T-cell (primary cell): Measurements from ENCODE around the gene TMEM161A. TPM values are rescaled to one million over a fixed set of nuclear protein-coding genes. Genes with fewer than 3 reads are reported as not detected.

ENCODE experiments used
- ATAC-seq, 4 experiments: fragments of 200-7000 bp in 3 of 4; fragments of 150-1000 bp in 1 of 4; cut with Tn5 transposase; replicated peaks in 1 of 4; 1 replicate in 3 of 4; 2 replicates in 1 of 4; pipeline ENCODE4 v1.10.0; 2021; ENCODE audit warnings: moderate library complexity in 3 of 4, mild to moderate bottlenecking in 2 of 4, moderate number of reproducible peaks in 1 of 4
- CTCF ChIA-PET, 2 donors: fragments of 300-600 bp; sonication (Branson Sonifier 250); formaldehyde crosslinking; loops; one replicate each; lab custom pipeline; 2022; ENCODE audit warnings: antibody characterized with exemption in 2 of 2; lab: Charles Lee
- POLR2A ChIA-PET, 2 donors: fragments of 300-600 bp; sonication (Branson Sonifier 250); formaldehyde crosslinking; loops; one replicate each; lab custom pipeline; 2022; ENCODE audit warnings: antibody characterized with exemption in 2 of 2; lab: Charles Lee
- DNase-seq, 35 experiments: peaks; one replicate each; pipeline versions ENCODE4 v3.0.0 to v3.0.0-alpha.2; 2013 to 2023
- H3K27ac ChIP-seq: one replicate; pipeline ENCODE4 v1.5.1; 2013; ENCODE audit warnings: low read length
- H3K27me3 ChIP-seq, 2 experiments: replicated peaks in 1 of 2; 1 replicate in 1 of 2; 2 replicates in 1 of 2; pipeline versions ENCODE4 v1.6.1 to v1.7.0; 2013; ENCODE audit warnings: low read length in 1 of 2, mixed read lengths in 1 of 2; ENCODE audit not compliant: control insufficient read depth in 2 of 2, insufficient read depth in 2 of 2; ENCODE audit errors: extremely low read depth in 1 of 2
- H3K36me3 ChIP-seq, 2 donors: 1 replicate in 1 of 2; 2 replicates in 1 of 2; pipeline versions ENCODE4 v1.6.1 to v1.7.0; 2013; ENCODE audit warnings: low read length in 1 of 2; ENCODE audit not compliant: control insufficient read depth in 2 of 2, insufficient read depth in 1 of 2; ENCODE audit errors: extremely low read depth in 1 of 2
- H3K4me1 ChIP-seq, 2 experiments: 1 replicate in 1 of 2; 2 replicates in 1 of 2; pipeline versions ENCODE4 v1.6.1 to v1.7.0; 2013; ENCODE audit warnings: low read length in 2 of 2, mixed read lengths in 1 of 2; ENCODE audit not compliant: insufficient read depth in 2 of 2, control insufficient read depth in 1 of 2; ENCODE audit errors: extremely low read depth in 1 of 2
- H3K4me3 ChIP-seq, 2 donors: 1 replicate in 1 of 2; 2 replicates in 1 of 2; pipeline versions ENCODE4 v1.5.1 to v1.7.0; 2013; ENCODE audit warnings: mild to moderate bottlenecking in 2 of 2, low read length in 1 of 2, moderate library complexity in 1 of 2; ENCODE audit not compliant: control insufficient read depth in 1 of 2; ENCODE audit errors: extremely low read depth in 1 of 2
- H3K9me3 ChIP-seq: 2 replicates; pipeline ENCODE4 v1.7.0; 2013
- H3K27ac Mint-ChIP-seq, 2 donors: one replicate each; pipeline ENCODE4 v1.8.0; 2020 to 2021; ENCODE audit warnings: mild to moderate bottlenecking in 2 of 2, mixed read lengths in 2 of 2
- H3K27me3 Mint-ChIP-seq, 2 donors: one replicate each; pipeline ENCODE4 v1.8.0; 2021 to 2022; ENCODE audit warnings: mixed read lengths in 2 of 2
- H3K36me3 Mint-ChIP-seq: one replicate; pipeline ENCODE4 v1.8.0; 2021; ENCODE audit warnings: mixed read lengths
- H3K4me1 Mint-ChIP-seq, 3 donors: one replicate each; pipeline ENCODE4 v1.8.0; 2020 to 2022; ENCODE audit warnings: mixed read lengths in 3 of 3, mild to moderate bottlenecking in 1 of 3
- H3K4me3 Mint-ChIP-seq, 3 donors: one replicate each; pipeline ENCODE4 v1.8.0; 2020 to 2022; ENCODE audit warnings: mild to moderate bottlenecking in 3 of 3, mixed read lengths in 3 of 3, moderate library complexity in 3 of 3
- H3K9me3 Mint-ChIP-seq, 3 donors: one replicate each; pipeline ENCODE4 v1.8.0; 2020 to 2022; ENCODE audit warnings: mixed read lengths in 3 of 3
- WGBS: methylation state at CpG from one replicate; pipeline ENCODE4 v1.1.5; 2013; ENCODE audit warnings: missing lambda C conversion rate; ENCODE audit not compliant: insufficient coverage; 5-methylcytosine and 5-hydroxymethylcytosine counted together
- total RNA-seq, 35 experiments: library from RNA in 6 of 35; stranded (reverse) in 6 of 35; fragments of 120-200 nt in 1 of 35; gene quantifications; one replicate each; pipeline versions ENCODE4 v1.2.1 to v1.2.4 and lab custom pipeline; 2013 to 2026

The TMEM161A gene
- total RNA-seq, 5 donors from 2014 or later (not counting 1 experiment from before 2014, with no cell fraction given): 14.3 to 36.7 (median 34.4) TPM

DNA sequence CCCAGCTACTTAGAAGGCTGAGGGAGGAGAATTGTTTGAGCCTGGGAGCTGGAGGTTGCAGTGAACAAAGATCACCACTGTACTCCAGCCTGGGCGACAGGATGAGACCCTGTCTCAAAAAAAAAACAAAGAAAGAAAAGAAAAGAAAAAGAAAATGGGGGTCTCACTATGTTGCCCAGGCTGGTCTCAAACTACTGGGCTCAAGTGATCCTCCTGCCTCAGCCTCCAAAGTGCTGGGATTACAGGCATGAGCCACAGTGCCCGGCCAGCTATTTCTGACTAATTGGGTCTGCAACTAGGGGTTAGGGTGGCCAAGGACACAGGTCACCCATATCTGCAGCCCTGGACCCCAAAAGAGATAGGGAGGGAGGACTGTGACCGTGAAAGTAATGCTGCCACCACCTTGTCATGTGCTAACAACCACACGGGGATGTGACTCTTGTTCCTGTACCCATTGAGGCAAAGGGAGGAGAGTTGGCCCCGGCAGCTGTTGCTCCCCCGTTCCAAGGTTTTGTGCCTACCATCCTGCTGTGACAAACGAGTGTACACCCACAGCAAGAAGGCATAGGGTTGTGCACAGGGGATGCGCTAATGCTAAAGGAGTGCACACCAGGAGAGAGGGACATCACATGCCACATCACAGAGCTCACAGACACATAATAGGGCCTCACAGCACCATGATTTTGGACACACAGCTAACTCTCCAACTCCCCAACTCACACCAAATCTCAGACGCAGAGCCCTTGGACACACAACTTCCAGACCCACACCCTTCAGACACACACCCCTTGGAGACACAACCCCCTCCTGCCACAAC lies 31.2 kb upstream of the TMEM161A start:
- DNase-seq: no peak
- ATAC-seq: peak in 1 of 4 experiments; percentile 4
- Mint-ChIP-seq H3K36me3 (no peaks in the 10 kb centered on the region), H3K27ac (no peak overlapping the region), H3K9me3 (no peaks in the 10 kb centered on the region), H3K27me3 (no peaks in the 10 kb centered on the region), H3K4me3 (peak overlapping the region; percentile 39 to 67 (median 60)), H3K4me1 (peaks cover 15 to 19% (median 16%) of the 10 kb centered on the region in 3 donors)
- ChIA-PET CTCF (interaction anchor here in 1 of 2 donors (0.6 kb wide), 2 partner anchors 22 to 190 kb away, joined by 4 to 5 read pairs; no protein-coding TSS in a partner anchor), POLR2A (no interaction called here)
- Histone ChIP-seq H3K36me3 (peaks cover 0 to 5% of the 10 kb centered on the region in 2 donors), H3K4me3 (peak overlapping the region in 1 of 2 donors; percentile 19), H3K27ac (no peak overlapping the region), H3K27me3 (peaks cover 0 to 19% of the 10 kb centered on the region in 2 experiments), H3K9me3 (no peaks in the 10 kb centered on the region), H3K4me1 (peaks cover 0 to 13% of the 10 kb centered on the region in 2 experiments)
- 97% methylated on average over 5 of the region's 9 CpGs for WGBS

DNA sequence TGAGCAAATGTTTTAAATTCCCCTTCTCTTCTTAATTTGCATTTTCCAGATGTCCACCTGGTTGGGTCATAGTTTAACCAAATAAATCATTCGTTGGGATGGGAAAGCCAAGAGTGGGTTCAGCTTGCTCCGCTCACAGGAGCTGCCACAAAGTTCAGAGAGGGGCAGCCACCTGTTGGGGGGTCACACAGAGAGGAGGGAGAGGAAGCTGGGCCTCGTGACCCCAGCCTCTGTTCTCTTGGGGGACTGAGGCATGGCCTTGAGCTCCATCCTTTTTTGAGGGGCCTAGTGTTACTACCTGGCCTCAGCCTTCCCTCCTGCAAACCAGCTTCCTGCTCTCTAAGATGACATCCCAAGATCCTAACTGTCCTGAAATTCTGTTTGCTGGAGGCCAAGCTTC lies 29.3 kb upstream of the TMEM161A start:
- Mint-ChIP-seq H3K27me3 (no peaks in the 10 kb centered on the region), H3K9me3 (no peaks in the 10 kb centered on the region), H3K36me3 (no peaks in the 10 kb centered on the region), H3K27ac (no peak overlapping the region), H3K4me3 (no peak overlapping the region), H3K4me1 (peaks cover 15 to 19% (median 16%) of the 10 kb centered on the region in 3 donors)
- DNase-seq (no peak), ATAC-seq (no peak)
- H3K4me3 ChIP-seq: no peak overlapping the region
- peaks cover 0 to 19% of the 10 kb centered on the region in 2 experiments for H3K27me3 ChIP-seq
- WGBS: 94% methylated on average over 3 of the region's 3 CpGs
- H3K9me3 ChIP-seq: no peaks in the 10 kb centered on the region
- no peak overlapping the region for H3K27ac ChIP-seq
- ChIA-PET POLR2A (no interaction called here), CTCF (interaction anchor here in 1 of 2 donors (0.7 kb wide), 1 partner anchor 269 kb away, joined by 3 read pairs; no protein-coding TSS in a partner anchor)
- H3K4me1 ChIP-seq: peaks cover 0 to 13% of the 10 kb centered on the region in 2 experiments
- H3K36me3 ChIP-seq: peaks cover 0 to 5% of the 10 kb centered on the region in 2 donors

DNA sequence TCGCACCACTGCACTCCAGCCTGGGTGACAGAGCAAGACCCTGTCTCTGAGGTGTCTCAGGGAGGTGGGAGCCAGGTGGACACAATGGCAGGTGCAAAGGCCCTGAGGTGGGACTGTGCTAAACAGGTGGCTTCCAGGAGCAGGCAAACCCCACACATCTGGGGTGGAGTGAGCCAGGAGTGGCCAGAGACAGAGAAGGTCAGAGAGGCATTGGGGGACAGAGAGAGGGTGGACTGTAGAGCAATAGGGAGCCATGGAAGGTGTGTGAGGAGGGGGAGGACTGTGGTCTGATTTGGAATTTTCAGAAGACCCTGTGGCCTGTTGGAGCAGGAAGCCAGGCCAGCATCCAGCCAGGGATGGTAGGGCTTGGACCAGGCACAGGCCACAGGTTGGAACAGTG lies 27.1 kb upstream of the TMEM161A start:
- CTCF ChIA-PET: no interaction called here
- DNase-seq: no peak
- H3K27ac Mint-ChIP-seq: no peak overlapping the region
- no peaks in the 10 kb centered on the region for H3K36me3 Mint-ChIP-seq
- H3K4me3 Mint-ChIP-seq: no peak overlapping the region
- peaks cover 11 to 17% (median 13%) of the 10 kb centered on the region in 3 donors for H3K4me1 Mint-ChIP-seq
- ATAC-seq: no peak
- Histone ChIP-seq H3K36me3 (peaks cover 0 to 5% of the 10 kb centered on the region in 2 donors), H3K4me3 (no peak overlapping the region), H3K4me1 (peaks cover 0 to 11% of the 10 kb centered on the region in 2 experiments), H3K9me3 (no peaks in the 10 kb centered on the region), H3K27me3 (peaks cover 0 to 8% of the 10 kb centered on the region in 2 experiments), H3K27ac (no peak overlapping the region)
- POLR2A ChIA-PET: no interaction called here
- no peaks in the 10 kb centered on the region for H3K27me3 Mint-ChIP-seq
- no peaks in the 10 kb centered on the region for H3K9me3 Mint-ChIP-seq
- WGBS: 89% methylated on average over 1 of the region's 1 CpG

DNA sequence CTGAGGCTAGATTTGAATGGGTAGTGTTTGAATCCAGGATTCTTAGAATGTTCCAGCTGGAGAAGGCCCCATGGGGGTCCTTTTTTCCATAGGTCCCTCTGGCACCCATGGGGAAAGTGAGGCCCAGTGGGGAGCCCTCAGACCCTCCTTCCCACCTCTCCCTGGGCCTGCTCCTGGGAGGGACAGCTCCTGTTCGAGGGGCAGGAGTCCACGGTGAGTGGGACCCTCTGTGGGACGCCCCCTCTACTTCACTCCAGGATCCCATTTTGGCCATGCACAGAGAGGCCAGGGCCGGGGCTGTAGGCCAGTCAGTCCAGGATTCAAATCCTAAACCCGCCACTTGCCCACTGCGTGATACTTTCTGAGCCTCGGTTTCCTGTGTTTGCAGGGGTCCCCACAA lies 24.2 kb upstream of the TMEM161A start:
- DNase-seq: no peak
- Histone ChIP-seq H3K27ac (no peak overlapping the region), H3K9me3 (no peaks in the 10 kb centered on the region), H3K4me3 (no peak overlapping the region), H3K4me1 (no peaks in the 10 kb centered on the region), H3K36me3 (peaks cover 0 to 5% of the 10 kb centered on the region in 2 donors), H3K27me3 (no peaks in the 10 kb centered on the region)
- Mint-ChIP-seq H3K36me3 (peaks cover 4% of the 10 kb centered on the region), H3K4me3 (no peak overlapping the region), H3K27ac (no peak overlapping the region), H3K27me3 (no peaks in the 10 kb centered on the region), H3K4me1 (peaks cover 2 to 7% (median 2%) of the 10 kb centered on the region in 3 donors), H3K9me3 (no peaks in the 10 kb centered on the region)
- WGBS: 91% methylated on average over 7 of the region's 7 CpGs
- ChIA-PET POLR2A (no interaction called here), CTCF (no interaction called here)
- ATAC-seq: no peak

DNA sequence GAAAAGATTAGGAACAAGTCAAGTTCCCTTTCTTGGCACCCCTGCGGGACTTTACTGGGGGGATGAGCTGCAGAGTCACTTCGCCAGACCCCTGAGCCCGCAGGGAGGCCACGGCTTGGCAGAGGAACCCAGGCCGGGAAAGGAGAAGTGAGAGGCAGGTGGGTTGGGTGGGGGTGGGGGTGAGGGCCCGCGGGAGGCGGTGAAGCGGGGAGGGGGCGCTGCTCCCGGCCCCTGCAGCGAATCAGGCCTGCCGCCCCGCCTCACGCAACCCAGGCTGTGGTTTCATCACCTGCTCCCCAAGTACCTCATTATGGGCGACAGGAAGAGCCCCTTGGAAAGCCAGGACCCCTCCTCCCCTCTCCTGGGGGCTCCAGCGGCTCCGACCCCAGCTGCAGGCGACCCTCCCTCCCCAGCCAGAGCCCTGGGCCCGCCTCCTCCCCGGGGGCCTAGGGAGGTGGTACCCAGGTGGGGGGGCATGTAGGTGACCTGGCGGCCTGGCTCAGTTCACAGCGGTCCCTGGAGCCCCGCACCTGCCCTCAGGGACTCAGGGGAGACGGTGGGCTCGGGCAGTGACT lies 22.3 kb upstream of the TMEM161A start:
- Mint-ChIP-seq H3K36me3 (peaks cover 16% of the 10 kb centered on the region), H3K4me1 (peaks cover 2 to 7% (median 2%) of the 10 kb centered on the region in 3 donors), H3K27me3 (no peaks in the 10 kb centered on the region), H3K9me3 (no peaks in the 10 kb centered on the region), H3K27ac (no peak overlapping the region), H3K4me3 (no peak overlapping the region)
- ATAC-seq (no peak), DNase-seq (no peak)
- no peak overlapping the region for H3K27ac ChIP-seq
- no peak overlapping the region for H3K4me3 ChIP-seq
- ChIA-PET CTCF (interaction anchor here in 1 of 2 donors (0.7 kb wide), 1 partner anchor 1828 kb away, joined by 3 read pairs; no protein-coding TSS in a partner anchor), POLR2A (no interaction called here)
- no peaks in the 10 kb centered on the region for H3K27me3 ChIP-seq
- H3K9me3 ChIP-seq: no peaks in the 10 kb centered on the region
- peaks cover 2 to 3% of the 10 kb centered on the region in 2 donors for H3K36me3 ChIP-seq
- H3K4me1 ChIP-seq: no peaks in the 10 kb centered on the region
- 72% methylated on average over 6 of the region's 26 CpGs for WGBS

DNA sequence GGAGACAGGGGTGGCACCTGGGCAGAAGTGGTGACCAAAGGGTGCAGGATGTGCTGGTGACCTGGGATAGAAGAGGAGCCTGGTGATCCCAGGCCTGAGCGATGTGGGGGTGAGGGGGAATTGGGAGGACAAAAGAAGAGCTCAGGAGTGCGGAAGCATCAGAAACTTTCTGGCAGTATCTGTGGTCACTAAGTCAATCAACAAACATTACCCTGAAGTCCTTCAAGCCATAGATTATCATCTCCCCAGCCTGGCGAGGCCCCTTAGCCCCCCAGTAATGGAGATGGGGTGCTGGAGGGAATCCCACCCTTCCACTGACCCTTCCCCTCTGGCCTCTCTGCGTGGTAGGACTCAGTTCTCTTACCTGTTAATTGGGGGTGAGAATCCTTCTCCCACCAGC lies 21.3 kb upstream of the TMEM161A start:
- ATAC-seq (no peak), DNase-seq (no peak)
- peaks cover 23% of the 10 kb centered on the region for H3K36me3 Mint-ChIP-seq
- ChIA-PET POLR2A (no interaction called here), CTCF (interaction anchor here in 1 of 2 donors (0.6 to 0.7 kb wide), 4 partner anchors 18 to 1829 kb away, joined by 3 to 6 read pairs (median 4); no protein-coding TSS in a partner anchor)
- Histone ChIP-seq H3K36me3 (peaks cover 3 to 4% of the 10 kb centered on the region in 2 donors), H3K4me3 (no peak overlapping the region), H3K27ac (no peak overlapping the region), H3K9me3 (no peaks in the 10 kb centered on the region), H3K4me1 (no peaks in the 10 kb centered on the region), H3K27me3 (no peaks in the 10 kb centered on the region)
- peaks cover 2 to 7% (median 2%) of the 10 kb centered on the region in 3 donors for H3K4me1 Mint-ChIP-seq
- no peaks in the 10 kb centered on the region for H3K27me3 Mint-ChIP-seq
- WGBS: no CpG with 5 or more reads among the region's 4 CpGs
- no peak overlapping the region for H3K27ac Mint-ChIP-seq
- no peak overlapping the region for H3K4me3 Mint-ChIP-seq
- H3K9me3 Mint-ChIP-seq: no peaks in the 10 kb centered on the region
